IPS-20b (cell line): Measurements from ENCODE around the gene RASGRP1.
A peak's percentile ranks its signal among the peaks of the same experiment; 100 is the strongest.

Source experiments
- H3K27ac ChIP-seq: one replicate; pipeline ENCODE4 v1.5.1; 2013; ENCODE audit warnings: low read length
- H3K27me3 ChIP-seq: 2 replicates; pipeline ENCODE4 v1.6.1; 2013; ENCODE audit warnings: mild to moderate bottlenecking, low read length, inconsistent platforms; ENCODE audit not compliant: insufficient read depth
- H3K36me3 ChIP-seq: 2 replicates; pipeline ENCODE4 v1.6.1; 2013; ENCODE audit warnings: low read depth, mild to moderate bottlenecking, inconsistent platforms, low read length, moderate library complexity; ENCODE audit not compliant: insufficient read depth
- H3K4me1 ChIP-seq: 2 replicates; pipeline ENCODE4 v1.6.1; 2013; ENCODE audit warnings: mild to moderate bottlenecking, control low read depth, inconsistent platforms, low read length, moderate library complexity; ENCODE audit not compliant: insufficient read depth
- H3K4me3 ChIP-seq: 2 replicates; pipeline ENCODE4 v1.5.1; 2013; ENCODE audit warnings: mild to moderate bottlenecking, low read length, inconsistent platforms
- H3K9ac ChIP-seq: 2 replicates; pipeline ENCODE4 v1.6.1; 2013; ENCODE audit warnings: low read depth, mild to moderate bottlenecking, inconsistent platforms, low read length, moderate library complexity
- H3K9me3 ChIP-seq: 2 replicates; pipeline ENCODE4 v1.6.1; 2013; ENCODE audit warnings: mild to moderate bottlenecking, low read depth, low read length, inconsistent platforms; ENCODE audit not compliant: insufficient read depth

The RASGRP1 gene

DNA sequence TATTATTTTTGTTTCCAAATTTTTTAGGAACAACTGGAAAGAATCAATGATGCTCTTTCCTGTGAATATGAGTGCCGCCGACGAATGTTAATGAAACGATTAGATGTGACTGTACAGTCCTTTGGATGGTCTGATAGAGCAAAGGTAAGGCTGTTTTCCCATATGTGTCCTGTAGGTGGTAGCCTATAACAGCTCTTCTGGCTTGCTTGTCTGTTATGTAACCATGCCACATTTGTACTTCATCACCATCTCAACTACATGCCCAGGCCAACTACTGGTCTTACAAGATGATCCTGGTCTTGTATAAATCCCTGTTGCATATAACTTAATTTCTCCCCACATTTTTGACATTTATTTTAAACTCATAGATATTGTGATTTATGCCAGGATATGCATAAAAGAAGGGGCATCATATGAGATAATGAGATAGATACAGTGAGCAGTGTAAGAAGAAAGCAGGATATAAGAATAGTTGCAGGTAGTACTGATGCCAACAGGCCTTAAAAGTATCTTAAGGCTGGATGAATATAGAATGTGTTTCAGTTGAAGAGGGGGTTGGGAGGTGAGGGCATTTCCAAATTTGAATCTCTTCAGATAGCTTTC is 90.4 kb downstream of the RASGRP1 start:
- H3K9me3 ChIP-seq = no peaks in the 10 kb centered on the region
- H3K27ac ChIP-seq = no peak overlapping the region
- no peaks in the 10 kb centered on the region for H3K4me1 ChIP-seq
- H3K4me3 ChIP-seq = no peak overlapping the region
- no peaks in the 10 kb centered on the region for H3K27me3 ChIP-seq
- H3K9ac ChIP-seq = no peak overlapping the region
- H3K36me3 ChIP-seq = peaks cover 58% of the 10 kb centered on the region

DNA sequence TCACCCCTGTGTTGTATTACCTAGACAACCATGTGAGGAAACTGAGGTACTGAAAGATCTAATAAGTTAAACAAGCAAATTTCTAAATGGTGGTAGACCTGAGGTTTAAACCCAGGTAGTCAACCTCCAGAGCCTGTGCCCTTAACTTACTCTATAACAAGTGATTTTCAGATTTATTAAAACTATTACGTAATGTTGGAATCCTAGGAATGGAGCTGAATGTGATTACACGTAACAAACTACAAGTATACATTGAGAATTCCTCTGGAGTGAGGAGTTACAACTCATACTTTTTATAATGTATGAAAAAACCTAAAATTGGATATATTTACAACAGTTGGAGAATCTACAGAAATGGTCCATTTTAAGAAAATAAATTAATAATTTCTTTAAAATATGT is 92.6 kb downstream of the RASGRP1 start:
- Histone ChIP-seq H3K36me3 (peaks cover 47% of the 10 kb centered on the region), H3K9ac (no peak overlapping the region), H3K27me3 (no peaks in the 10 kb centered on the region), H3K27ac (no peak overlapping the region), H3K4me3 (no peak overlapping the region), H3K4me1 (no peaks in the 10 kb centered on the region), H3K9me3 (no peaks in the 10 kb centered on the region)

GRCh38 chr15:38470816-38471215 is 93.8 kb downstream of the RASGRP1 start:
- peaks cover 39% of the 10 kb centered on the region for H3K36me3 ChIP-seq
- no peak overlapping the region for H3K9ac ChIP-seq
- H3K4me1 ChIP-seq = no peaks in the 10 kb centered on the region
- no peak overlapping the region for H3K27ac ChIP-seq
- no peaks in the 10 kb centered on the region for H3K9me3 ChIP-seq
- no peak overlapping the region for H3K4me3 ChIP-seq
- H3K27me3 ChIP-seq = no peaks in the 10 kb centered on the region

GRCh38 chr15:38464675-38465074 is 99.9 kb downstream of the RASGRP1 start:
- H3K9ac ChIP-seq = no peak overlapping the region
- peaks cover 8% of the 10 kb centered on the region; the same call in 1 of the 2 replicates for H3K36me3 ChIP-seq
- H3K4me3 ChIP-seq = no peak overlapping the region
- no peaks in the 10 kb centered on the region for H3K4me1 ChIP-seq
- no peaks in the 10 kb centered on the region for H3K9me3 ChIP-seq
- H3K27me3 ChIP-seq = no peaks in the 10 kb centered on the region
- no peak overlapping the region for H3K27ac ChIP-seq

GRCh38 chr15:38463893-38464292 is 100.7 kb downstream of the RASGRP1 start:
- no peaks in the 10 kb centered on the region for H3K27me3 ChIP-seq
- no peak overlapping the region for H3K4me3 ChIP-seq
- H3K9ac ChIP-seq = no peak overlapping the region
- H3K4me1 ChIP-seq = no peaks in the 10 kb centered on the region
- H3K36me3 ChIP-seq = peaks cover 8% of the 10 kb centered on the region; the same call in 1 of the 2 replicates
- H3K9me3 ChIP-seq = no peaks in the 10 kb centered on the region
- H3K27ac ChIP-seq = no peak overlapping the region

GRCh38 chr15:38461066-38461833 is 103.4 kb downstream of the RASGRP1 start:
- Histone ChIP-seq H3K27me3 (no peaks in the 10 kb centered on the region), H3K4me3 (no peak overlapping the region), H3K9ac (no peak overlapping the region), H3K27ac (no peak overlapping the region), H3K36me3 (no peaks in the 10 kb centered on the region), H3K9me3 (no peaks in the 10 kb centered on the region), H3K4me1 (no peaks in the 10 kb centered on the region)

DNA sequence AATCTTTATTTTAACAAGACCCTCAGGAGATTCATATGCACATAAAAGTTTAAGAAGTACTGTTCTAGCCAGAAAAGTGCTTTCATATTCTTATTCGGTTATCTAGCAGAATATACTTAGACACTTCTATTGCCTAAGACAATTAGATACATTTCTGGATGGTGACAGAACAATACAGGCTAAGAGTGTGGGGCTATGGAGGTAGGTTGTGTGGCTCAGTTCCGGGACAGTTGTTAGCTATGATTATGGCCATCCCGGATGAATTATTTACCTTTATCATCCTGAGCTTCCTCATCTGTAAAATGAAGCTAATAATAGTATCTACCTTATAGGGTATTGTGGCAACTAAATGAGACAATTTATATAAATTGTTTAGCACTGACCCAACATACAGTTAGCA is 104.1 kb downstream of the RASGRP1 start:
- H3K4me3 ChIP-seq = no peak overlapping the region
- H3K27ac ChIP-seq = no peak overlapping the region
- H3K4me1 ChIP-seq = no peaks in the 10 kb centered on the region; the same call in 1 of the 2 replicates
- no peak overlapping the region for H3K9ac ChIP-seq
- H3K27me3 ChIP-seq = no peaks in the 10 kb centered on the region
- no peaks in the 10 kb centered on the region for H3K36me3 ChIP-seq
- no peaks in the 10 kb centered on the region for H3K9me3 ChIP-seq

DNA sequence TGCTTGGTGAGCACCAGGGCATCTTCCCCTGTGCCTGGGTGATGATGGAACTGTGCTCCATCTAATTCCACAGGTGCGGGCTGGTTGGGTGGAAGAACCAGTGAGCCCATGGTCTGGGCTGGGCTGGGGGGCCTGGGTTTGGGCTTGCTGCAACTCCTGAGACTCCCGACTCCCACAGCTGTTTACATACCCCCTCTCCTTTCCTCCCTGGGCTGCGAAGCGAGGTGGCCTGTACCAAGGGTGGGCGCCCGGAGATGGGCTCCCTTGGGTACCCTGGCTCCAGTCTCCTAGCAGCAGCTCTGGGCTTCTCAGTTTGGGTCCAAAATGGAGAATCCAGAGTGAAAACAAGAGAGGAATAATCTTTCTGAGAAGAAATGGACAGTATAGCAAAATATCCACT is 105.1 kb downstream of the RASGRP1 start:
- H3K9ac ChIP-seq = no peak overlapping the region
- H3K4me1 ChIP-seq = peaks cover 5% of the 10 kb centered on the region
- no peak overlapping the region for H3K27ac ChIP-seq
- H3K36me3 ChIP-seq = no peaks in the 10 kb centered on the region
- H3K27me3 ChIP-seq = no peaks in the 10 kb centered on the region
- H3K4me3 ChIP-seq = no peak overlapping the region
- H3K9me3 ChIP-seq = no peaks in the 10 kb centered on the region

GRCh38 chr15:38458646-38459045 is 106.0 kb downstream of the RASGRP1 start:
- peaks cover 5% of the 10 kb centered on the region for H3K4me1 ChIP-seq
- no peak overlapping the region for H3K4me3 ChIP-seq
- H3K36me3 ChIP-seq = no peaks in the 10 kb centered on the region
- no peaks in the 10 kb centered on the region for H3K9me3 ChIP-seq
- H3K27me3 ChIP-seq = no peaks in the 10 kb centered on the region
- H3K9ac ChIP-seq = no peak overlapping the region
- no peak overlapping the region for H3K27ac ChIP-seq

- Histone ChIP-seq H3K4me3 (peak overlapping the region; percentile 96), H3K27me3 (no peaks in the 10 kb centered on the region), H3K27ac (peak overlapping the region; percentile 60), H3K9ac (peak overlapping the region; percentile 99; the same call in 1 of the 2 replicates), H3K9me3 (no peaks in the 10 kb centered on the region), H3K4me1 (peaks cover 5% of the 10 kb centered on the region), H3K36me3 (no peaks in the 10 kb centered on the region)
Observed at GRCh38 chr15:38455092-38455491, 109.5 kb downstream of the RASGRP1 start.

DNA sequence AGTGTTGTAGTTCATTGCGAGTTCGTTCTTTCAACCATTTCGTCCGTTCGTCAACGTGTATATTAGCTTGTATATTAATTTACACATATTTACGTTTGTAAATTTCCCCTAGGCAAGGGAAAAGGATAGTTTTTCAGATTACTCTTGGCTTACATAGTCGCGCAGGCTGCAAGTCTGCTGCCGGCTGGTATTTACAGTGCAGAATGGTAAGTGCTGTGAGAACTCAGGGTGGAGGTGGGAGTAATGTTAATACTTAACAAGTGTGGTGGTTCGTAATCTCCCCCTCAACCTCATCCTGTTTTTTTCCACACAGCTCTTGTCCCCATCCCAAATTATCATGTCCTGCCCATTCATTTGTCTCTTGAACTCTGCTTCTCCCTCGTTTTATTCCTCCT is 109.9 kb downstream of the RASGRP1 start:
- peak overlapping the region; percentile 99 for H3K9ac ChIP-seq
- peak overlapping the region; percentile 96 for H3K4me3 ChIP-seq
- no peaks in the 10 kb centered on the region for H3K27me3 ChIP-seq

More for the DNA sequence above, 109.9 kb downstream of the RASGRP1 start:
- Histone ChIP-seq H3K36me3 (no peaks in the 10 kb centered on the region), H3K27ac (peak overlapping the region; percentile 96), H3K4me1 (peaks cover 5% of the 10 kb centered on the region), H3K9me3 (no peaks in the 10 kb centered on the region)
